Stomach smooth muscle (tissue), 2 donors: ENCODE results near the gene WDCP.

Experiments used
- H3K27ac ChIP-seq: one replicate; pipeline ENCODE4 v1.7.0; 2013; ENCODE audit warnings: mild to moderate bottlenecking, low read length, inconsistent platforms
- H3K27me3 ChIP-seq, 2 donors: one replicate each; pipeline ENCODE4 v1.7.0; 2013; ENCODE audit warnings: low read length in 2 of 2; ENCODE audit not compliant: insufficient read depth in 2 of 2, control insufficient read depth in 1 of 2
- H3K36me3 ChIP-seq, 2 donors: one replicate each; pipeline ENCODE4 v1.7.0; 2013; ENCODE audit warnings: low read length in 2 of 2; ENCODE audit not compliant: control insufficient read depth in 2 of 2, insufficient read depth in 2 of 2
- H3K4me1 ChIP-seq: one replicate; pipeline ENCODE4 v1.7.0; 2013; ENCODE audit warnings: low read length; ENCODE audit not compliant: control insufficient read depth, insufficient read depth
- H3K4me3 ChIP-seq, 2 donors: one replicate each; pipeline ENCODE4 v1.7.0; 2013; ENCODE audit warnings: low read length in 2 of 2
- H3K9ac ChIP-seq, 2 donors: one replicate each; pipeline ENCODE4 v1.7.0; 2013; ENCODE audit warnings: low read length in 2 of 2, mild to moderate bottlenecking in 1 of 2
- H3K9me3 ChIP-seq, 2 donors: one replicate each; pipeline ENCODE4 v1.7.0; 2013; ENCODE audit warnings: low read length in 2 of 2; ENCODE audit not compliant: control insufficient read depth in 2 of 2
- donor health status: healthy.
- donor health status: Pancreatic carcinoma.

WDCP gene

GRCh38 chr2:24011250-24012104, 35.7 kb downstream of the WDCP start:
- Histone ChIP-seq H3K4me3 (no peak overlapping the region), H3K4me1 (peaks cover 11% of the 10 kb centered on the region), H3K36me3 (no peaks in the 10 kb centered on the region), H3K9ac (no peak overlapping the region), H3K27me3 (peaks cover 27 to 28% of the 10 kb centered on the region in 2 donors), H3K27ac (no peak overlapping the region), H3K9me3 (no peaks in the 10 kb centered on the region)

GRCh38 chr2:24010477-24011249, 36.5 kb downstream of the WDCP start:
- H3K27ac ChIP-seq = no peak overlapping the region
- peak overlapping the region in 1 of 2 donors; percentile 58 for H3K4me3 ChIP-seq
- H3K27me3 ChIP-seq = peaks cover 27 to 28% of the 10 kb centered on the region in 2 donors
- no peak overlapping the region for H3K9ac ChIP-seq
- H3K9me3 ChIP-seq = no peaks in the 10 kb centered on the region
- no peaks in the 10 kb centered on the region for H3K36me3 ChIP-seq
- H3K4me1 ChIP-seq = peaks cover 11% of the 10 kb centered on the region

GRCh38 chr2:24009680-24010476, 37.3 kb downstream of the WDCP start, which contains the start of gene MFSD2B:
Gene MFSD2B, plus strand, starts transcription at chr2:24010085. Its CDS starts 12 bp downstream, at chr2:24010097.
- Histone ChIP-seq H3K9me3 (no peaks in the 10 kb centered on the region), H3K9ac (no peak within 1 kb of the TSS), H3K4me1 (peaks cover 11% of the 10 kb centered on the region), H3K27ac (no peak within 1 kb of the TSS), H3K36me3 (no peaks in the 10 kb centered on the region), H3K27me3 (peaks cover 27 to 28% of the 10 kb centered on the region in 2 donors), H3K4me3 (peak within 1 kb of the TSS in 1 of 2 donors; percentile 58)

GRCh38 chr2:24009367-24009679, 37.9 kb downstream of the WDCP start:
- peaks cover 27 to 28% of the 10 kb centered on the region in 2 donors for H3K27me3 ChIP-seq
- H3K9ac ChIP-seq = no peak overlapping the region
- no peaks in the 10 kb centered on the region for H3K36me3 ChIP-seq
- H3K27ac ChIP-seq = no peak overlapping the region
- peaks cover 11% of the 10 kb centered on the region for H3K4me1 ChIP-seq
- peak overlapping the region in 1 of 2 donors; percentile 58 for H3K4me3 ChIP-seq
- no peaks in the 10 kb centered on the region for H3K9me3 ChIP-seq

GRCh38 chr2:24008672-24009366, 38.4 kb downstream of the WDCP start:
- no peak overlapping the region for H3K9ac ChIP-seq
- peaks cover 11% of the 10 kb centered on the region for H3K4me1 ChIP-seq
- no peak overlapping the region for H3K4me3 ChIP-seq
- H3K27ac ChIP-seq = no peak overlapping the region
- no peaks in the 10 kb centered on the region for H3K36me3 ChIP-seq
- peaks cover 27 to 28% of the 10 kb centered on the region in 2 donors for H3K27me3 ChIP-seq
- no peaks in the 10 kb centered on the region for H3K9me3 ChIP-seq

GRCh38 chr2:24007693-24008092, 39.5 kb downstream of the WDCP start:
- no peaks in the 10 kb centered on the region for H3K9me3 ChIP-seq
- H3K9ac ChIP-seq = no peak overlapping the region
- H3K27me3 ChIP-seq = peaks cover 26 to 27% of the 10 kb centered on the region in 2 donors

GRCh38 chr2:23994567-23994966, 52.6 kb downstream of the WDCP start:
- Histone ChIP-seq H3K36me3 (peaks cover 0 to under 1% of the 10 kb centered on the region in 2 donors), H3K4me3 (no peak overlapping the region), H3K4me1 (no peaks in the 10 kb centered on the region), H3K27ac (no peak overlapping the region), H3K27me3 (no peaks in the 10 kb centered on the region), H3K9ac (no peak overlapping the region), H3K9me3 (no peaks in the 10 kb centered on the region)

More at GRCh38 chr2:24007693-24008092, 39.5 kb downstream of the WDCP start:
- H3K36me3 ChIP-seq = no peaks in the 10 kb centered on the region
- peaks cover 11% of the 10 kb centered on the region for H3K4me1 ChIP-seq
- H3K27ac ChIP-seq = no peak overlapping the region
- H3K4me3 ChIP-seq = no peak overlapping the region

GRCh38 chr2:23993736-23994269, 53.4 kb downstream of the WDCP start:
- Histone ChIP-seq H3K4me1 (no peaks in the 10 kb centered on the region), H3K4me3 (no peak overlapping the region), H3K27ac (no peak overlapping the region), H3K27me3 (no peaks in the 10 kb centered on the region), H3K9ac (no peak overlapping the region), H3K36me3 (no peaks in the 10 kb centered on the region), H3K9me3 (no peaks in the 10 kb centered on the region)

GRCh38 chr2:23992931-23993330, 54.3 kb downstream of the WDCP start:
- H3K9me3 ChIP-seq = no peaks in the 10 kb centered on the region
- no peaks in the 10 kb centered on the region for H3K27me3 ChIP-seq
- no peak overlapping the region for H3K9ac ChIP-seq
- H3K4me1 ChIP-seq = no peaks in the 10 kb centered on the region
- no peaks in the 10 kb centered on the region for H3K36me3 ChIP-seq
- H3K27ac ChIP-seq = no peak overlapping the region
- H3K4me3 ChIP-seq = no peak overlapping the region

GRCh38 chr2:23988371-23988770, 58.8 kb downstream of the WDCP start:
- no peaks in the 10 kb centered on the region for H3K27me3 ChIP-seq

More at GRCh38 chr2:23988371-23988770, 58.8 kb downstream of the WDCP start:
- Histone ChIP-seq H3K4me1 (no peaks in the 10 kb centered on the region), H3K27ac (no peak overlapping the region), H3K36me3 (peaks cover 0 to 4% of the 10 kb centered on the region in 2 donors), H3K9ac (no peak overlapping the region), H3K9me3 (no peaks in the 10 kb centered on the region), H3K4me3 (no peak overlapping the region)
